ENCODE results near the gene SLC2A4.

SLC2A4 gene

GRCh38 chr17:7262192-7262934 lies 19.2 kb upstream of the SLC2A4 start, which contains the start of gene CLDN7:
TSS of gene CLDN7 (minus strand) at chr17:7262478. CDS start at chr17:7262043, 435 bp downstream.
- H3K9ac ChIP-seq (ENCODE audit: low read length), result no peak within 1 kb of the TSS
- H3K4me3 ChIP-seq (ENCODE audit: low read length), result peak within 1 kb of the TSS; percentile 42
- H3K4me1 ChIP-seq (ENCODE audit: low read length), result peaks cover 4% of the 10 kb centered on the region; the same call in 1 of the 2 replicates
- H3K27ac ChIP-seq (ENCODE audit: low read length), result no peak within 1 kb of the TSS
- H3K79me2 ChIP-seq (ENCODE audit: low read length), result no peaks in the 10 kb centered on the region
- peak within 1 kb of the TSS; percentile 86 for H3K4me2 ChIP-seq (ENCODE audit: low read depth, low read length)
- DNase-seq, result no peak
- no peaks in the 10 kb centered on the region for H3K36me3 ChIP-seq (replicated peaks; ENCODE audit: insufficient read depth, low read length)
- no peaks in the 10 kb centered on the region for H3K9me3 ChIP-seq (replicated peaks; ENCODE audit: insufficient read depth, low read length)
- no peaks in the 10 kb centered on the region for H3K9me2 ChIP-seq (replicated peaks; ENCODE audit: insufficient read depth, low read length)
- no peaks in the 10 kb centered on the region for H3F3A ChIP-seq (ENCODE audit: insufficient read depth, low read length)
- no peaks in the 10 kb centered on the region for H4K20me1 ChIP-seq (ENCODE audit: insufficient read depth, low read length)
- no peak for TF ChIP-seq EZH2phosphoT487 (IDR thresholded peaks at IDR 0.05; ENCODE audit: low read length)
- TF ChIP-seq EZH2 (optimal IDR thresholded peaks at IDR 0.05; ENCODE audit: low read depth, low read length), result peak; percentile 78
- TF ChIP-seq, protein P1, sequence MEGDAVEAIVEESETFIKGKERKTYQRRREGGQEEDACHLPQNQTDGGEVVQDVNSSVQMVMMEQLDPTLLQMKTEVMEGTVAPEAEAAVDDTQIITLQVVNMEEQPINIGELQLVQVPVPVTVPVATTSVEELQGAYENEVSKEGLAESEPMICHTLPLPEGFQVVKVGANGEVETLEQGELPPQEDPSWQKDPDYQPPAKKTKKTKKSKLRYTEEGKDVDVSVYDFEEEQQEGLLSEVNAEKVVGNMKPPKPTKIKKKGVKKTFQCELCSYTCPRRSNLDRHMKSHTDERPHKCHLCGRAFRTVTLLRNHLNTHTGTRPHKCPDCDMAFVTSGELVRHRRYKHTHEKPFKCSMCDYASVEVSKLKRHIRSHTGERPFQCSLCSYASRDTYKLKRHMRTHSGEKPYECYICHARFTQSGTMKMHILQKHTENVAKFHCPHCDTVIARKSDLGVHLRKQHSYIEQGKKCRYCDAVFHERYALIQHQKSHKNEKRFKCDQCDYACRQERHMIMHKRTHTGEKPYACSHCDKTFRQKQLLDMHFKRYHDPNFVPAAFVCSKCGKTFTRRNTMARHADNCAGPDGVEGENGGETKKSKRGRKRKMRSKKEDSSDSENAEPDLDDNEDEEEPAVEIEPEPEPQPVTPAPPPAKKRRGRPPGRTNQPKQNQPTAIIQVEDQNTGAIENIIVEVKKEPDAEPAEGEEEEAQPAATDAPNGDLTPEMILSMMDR (IDR thresholded peaks at IDR 0.05; ENCODE audit: low read length), result no peak
- peak within 1 kb of the TSS; percentile 61 for H2AFZ ChIP-seq (ENCODE audit: low read length)
- peaks cover 61% of the 10 kb centered on the region for H3K27me3 ChIP-seq (replicated peaks; ENCODE audit: insufficient read depth, low read length)

DNA sequence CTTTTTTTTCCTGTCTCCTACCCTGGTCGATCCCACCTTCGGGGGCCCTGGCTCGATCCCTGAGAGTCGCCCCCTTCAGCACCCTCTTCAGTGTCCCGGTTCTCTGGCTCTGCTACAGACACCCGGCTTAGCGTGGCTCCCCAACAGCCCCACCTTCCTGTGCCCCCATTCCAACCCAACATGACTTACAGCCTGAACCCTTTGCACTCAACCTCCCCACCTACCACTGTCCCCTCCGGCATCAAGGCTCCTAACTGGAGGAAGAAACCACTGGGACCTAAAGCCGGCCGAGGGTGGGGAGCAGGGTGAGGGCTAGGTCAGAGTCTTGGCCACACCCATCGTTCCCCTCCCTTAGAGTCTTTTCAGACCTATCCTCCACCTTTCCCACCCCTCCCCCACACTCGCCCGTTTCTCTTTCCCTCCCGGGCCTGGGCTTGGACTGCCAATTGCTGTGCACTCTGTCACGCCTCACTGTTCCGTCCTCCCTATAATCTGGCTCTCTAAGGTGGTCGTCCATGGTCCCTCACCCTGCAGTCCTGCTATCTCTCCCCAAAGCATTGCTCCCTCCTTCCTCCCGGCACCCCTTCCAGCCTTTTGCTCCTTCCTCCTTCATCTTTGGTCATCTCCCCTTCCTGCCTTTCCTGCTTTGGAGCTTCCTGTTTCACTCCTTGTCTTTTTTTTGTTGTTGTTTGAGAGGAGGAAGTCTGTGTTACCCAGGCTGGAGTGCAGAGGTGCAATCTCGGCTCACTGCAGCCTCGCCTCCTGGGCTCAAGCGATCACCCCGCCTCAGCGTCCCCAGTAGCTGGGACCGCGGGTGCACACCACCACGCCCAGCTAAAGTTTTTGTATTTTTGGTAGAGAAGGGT lies 18.4 kb upstream of the SLC2A4 start:
- Histone ChIP-seq H4K20me1 (ENCODE audit: insufficient read depth, low read length) (no peaks in the 10 kb centered on the region), H3K9me2 (replicated peaks; ENCODE audit: insufficient read depth, low read length) (no peaks in the 10 kb centered on the region), H2AFZ (ENCODE audit: low read length) (peak overlapping the region; percentile 31; the same call in 1 of the 2 replicates), H3K79me2 (ENCODE audit: low read length) (no peaks in the 10 kb centered on the region), H3K27ac (ENCODE audit: low read length) (no peak overlapping the region), H3K9me3 (replicated peaks; ENCODE audit: insufficient read depth, low read length) (no peaks in the 10 kb centered on the region), H3K4me1 (ENCODE audit: low read length) (peaks cover 4% of the 10 kb centered on the region; the same call in 1 of the 2 replicates), H3K4me3 (ENCODE audit: low read length) (peak overlapping the region; percentile 40), H3K27me3 (replicated peaks; ENCODE audit: insufficient read depth, low read length) (peaks cover 67% of the 10 kb centered on the region), H3K4me2 (ENCODE audit: low read depth, low read length) (peak overlapping the region; percentile 86), H3F3A (ENCODE audit: insufficient read depth, low read length) (no peaks in the 10 kb centered on the region), H3K36me3 (replicated peaks; ENCODE audit: insufficient read depth, low read length) (no peaks in the 10 kb centered on the region), H3K9ac (ENCODE audit: low read length) (no peak overlapping the region)
- TF ChIP-seq EZH2phosphoT487 (IDR thresholded peaks at IDR 0.05; ENCODE audit: low read length), result no peak
- TF ChIP-seq, protein P1 (IDR thresholded peaks at IDR 0.05; ENCODE audit: low read length), result no peak
- TF ChIP-seq EZH2 (optimal IDR thresholded peaks at IDR 0.05; ENCODE audit: low read depth, low read length), result no peak
- DNase-seq, result no peak

GRCh38 chr17:7263801-7264078 lies 17.8 kb upstream of the SLC2A4 start:
- Histone ChIP-seq H3K4me3 (ENCODE audit: low read length) (no peak overlapping the region), H3K4me1 (ENCODE audit: low read length) (peaks cover 4% of the 10 kb centered on the region; the same call in 1 of the 2 replicates), H2AFZ (ENCODE audit: low read length) (no peak overlapping the region), H3K9me3 (replicated peaks; ENCODE audit: insufficient read depth, low read length) (no peaks in the 10 kb centered on the region), H3K27me3 (replicated peaks; ENCODE audit: insufficient read depth, low read length) (peaks cover 72% of the 10 kb centered on the region), H3K27ac (ENCODE audit: low read length) (no peak overlapping the region), H3K36me3 (replicated peaks; ENCODE audit: insufficient read depth, low read length) (no peaks in the 10 kb centered on the region), H3K9me2 (replicated peaks; ENCODE audit: insufficient read depth, low read length) (no peaks in the 10 kb centered on the region), H3K9ac (ENCODE audit: low read length) (no peak overlapping the region), H3F3A (ENCODE audit: insufficient read depth, low read length) (no peaks in the 10 kb centered on the region), H3K79me2 (ENCODE audit: low read length) (no peaks in the 10 kb centered on the region), H4K20me1 (ENCODE audit: insufficient read depth, low read length) (no peaks in the 10 kb centered on the region), H3K4me2 (ENCODE audit: low read depth, low read length) (no peak overlapping the region)
- no peak for TF ChIP-seq EZH2phosphoT487 (IDR thresholded peaks at IDR 0.05; ENCODE audit: low read length)
- TF ChIP-seq EZH2 (optimal IDR thresholded peaks at IDR 0.05; ENCODE audit: low read depth, low read length), result no peak
- TF ChIP-seq, protein P1 (IDR thresholded peaks at IDR 0.05; ENCODE audit: low read length), result no peak
- DNase-seq, result no peak
